AG04450 (cell line): ENCODE results near the gene CSTF2T. TPM values are rescaled to one million over a fixed set of nuclear protein-coding genes. Genes with fewer than 3 reads are reported as not detected.

Experiments
- CTCF ChIA-PET: fragments of 300-600, 350-600 bp; formaldehyde crosslinking; extraction: SDS; loops from one replicate; lab custom pipeline; 2022; ENCODE audit warnings: antibody characterized with exemption, inconsistent platforms; lab: Charles Lee
- POLR2A ChIA-PET: fragments of 350-600 bp; formaldehyde crosslinking; extraction: SDS; loops from one replicate; lab custom pipeline; 2021; ENCODE audit warnings: antibody characterized with exemption, inconsistent platforms; lab: Yijun Ruan, JAX
- DNase-seq: peaks from one replicate; pipeline ENCODE4 v3.0.0-alpha.2; 2011; ENCODE audit warnings: low read depth, low spot score
- H3K27ac ChIP-seq: one replicate; pipeline ENCODE4 v1.5.1; 2012; ENCODE audit warnings: low read depth, low read length, control low read depth
- H3K27me3 ChIP-seq: one replicate; pipeline ENCODE4 v1.6.0; 2012; ENCODE audit warnings: low read length; ENCODE audit not compliant: control insufficient read depth, insufficient read depth
- H3K4me3 ChIP-seq: 2 replicates; pipeline ENCODE4 v1.5.1; 2011; ENCODE audit warnings: mild to moderate bottlenecking, low read depth, low read length, control low read depth
- H3K9me3 ChIP-seq: 2 replicates; pipeline ENCODE4 v1.5.1; 2012; ENCODE audit warnings: low read length; ENCODE audit not compliant: control insufficient read depth, insufficient read depth
- polyA plus RNA-seq: library from polyadenylated mRNA; depleted of rRNA; stranded (reverse); fragments of >200 nt; gene quantifications from 2 replicates; pipeline ENCODE4 v1.2.3, GENCODE V29; 2011
- TF ChIP-seq, protein P1 (sequence below): IDR thresholded peaks from 2 replicates; pipeline ENCODE4 v1.5.1; 2011; ENCODE audit warnings: low read depth, low read length, control low read depth, inconsistent platforms

Gene CSTF2T
- polyA plus RNA-seq, 1 experiment: 7.0 TPM

DNA sequence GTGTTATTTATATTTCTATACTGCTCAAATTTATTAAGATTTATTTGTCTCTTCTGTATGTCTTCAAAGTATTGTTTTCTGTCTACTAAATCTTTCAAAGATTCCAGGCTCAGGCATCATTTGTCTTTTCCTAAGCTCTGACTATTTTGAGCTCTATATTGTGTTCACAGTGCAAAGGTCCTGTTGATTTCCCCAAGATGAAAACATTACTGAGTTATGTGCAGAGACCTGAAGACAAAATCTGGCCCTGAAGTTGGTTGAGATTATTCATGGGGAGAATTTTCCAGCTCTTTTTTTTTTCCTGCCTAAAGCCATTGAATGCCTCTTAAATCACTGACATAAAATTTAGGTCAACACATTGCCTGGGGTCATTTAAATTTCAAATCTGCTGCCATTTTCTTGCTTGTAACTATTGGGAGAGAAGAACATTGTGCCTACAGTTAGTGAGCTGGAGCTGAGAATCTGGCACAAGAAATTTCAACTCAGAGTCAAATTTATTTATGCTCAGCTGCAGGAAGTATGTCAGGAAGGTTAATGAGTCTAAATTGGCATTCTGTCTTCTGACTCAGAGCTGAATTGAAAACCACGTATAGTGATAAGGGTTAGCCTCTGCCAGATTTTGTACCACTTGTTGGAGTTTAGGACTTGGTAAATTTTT, 31.6 kb downstream of the CSTF2T start:
- CTCF ChIA-PET: interaction anchor here (1.3 kb wide), 1 partner anchor 293 kb away, joined by 3 read pairs; no protein-coding TSS in a partner anchor
- DNase-seq: no peak

DNA sequence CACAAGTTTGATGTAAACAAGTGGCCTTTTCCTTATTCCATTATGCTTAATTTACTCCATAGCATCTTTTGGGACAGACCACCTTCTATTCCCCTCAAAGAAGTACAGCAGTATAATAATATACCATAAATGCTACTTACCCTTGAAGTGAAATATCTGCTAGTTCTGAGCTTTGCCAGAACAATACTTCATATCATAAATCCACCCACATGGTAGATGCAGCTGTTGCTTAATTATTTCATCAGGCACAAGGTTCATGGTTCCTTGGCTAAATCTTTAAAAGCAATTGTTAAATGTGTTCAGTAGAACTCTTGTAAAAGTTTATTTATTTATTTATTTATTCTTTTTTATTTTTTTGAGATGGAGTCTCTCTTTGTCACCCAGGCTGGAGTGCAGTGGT, 32.9 kb downstream of the CSTF2T start:
- Histone ChIP-seq H3K4me3 (no peak overlapping the region), H3K27ac (no peak overlapping the region), H3K27me3 (no peaks in the 10 kb centered on the region), H3K9me3 (no peaks in the 10 kb centered on the region)
- ChIA-PET POLR2A (no interaction called here), CTCF (no interaction called here)
- TF ChIP-seq, protein P1, sequence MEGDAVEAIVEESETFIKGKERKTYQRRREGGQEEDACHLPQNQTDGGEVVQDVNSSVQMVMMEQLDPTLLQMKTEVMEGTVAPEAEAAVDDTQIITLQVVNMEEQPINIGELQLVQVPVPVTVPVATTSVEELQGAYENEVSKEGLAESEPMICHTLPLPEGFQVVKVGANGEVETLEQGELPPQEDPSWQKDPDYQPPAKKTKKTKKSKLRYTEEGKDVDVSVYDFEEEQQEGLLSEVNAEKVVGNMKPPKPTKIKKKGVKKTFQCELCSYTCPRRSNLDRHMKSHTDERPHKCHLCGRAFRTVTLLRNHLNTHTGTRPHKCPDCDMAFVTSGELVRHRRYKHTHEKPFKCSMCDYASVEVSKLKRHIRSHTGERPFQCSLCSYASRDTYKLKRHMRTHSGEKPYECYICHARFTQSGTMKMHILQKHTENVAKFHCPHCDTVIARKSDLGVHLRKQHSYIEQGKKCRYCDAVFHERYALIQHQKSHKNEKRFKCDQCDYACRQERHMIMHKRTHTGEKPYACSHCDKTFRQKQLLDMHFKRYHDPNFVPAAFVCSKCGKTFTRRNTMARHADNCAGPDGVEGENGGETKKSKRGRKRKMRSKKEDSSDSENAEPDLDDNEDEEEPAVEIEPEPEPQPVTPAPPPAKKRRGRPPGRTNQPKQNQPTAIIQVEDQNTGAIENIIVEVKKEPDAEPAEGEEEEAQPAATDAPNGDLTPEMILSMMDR: no peak
- DNase-seq: no peak

More for the DNA sequence above, 31.6 kb downstream of the CSTF2T start:
- H3K4me3 ChIP-seq: no peak overlapping the region
- H3K27ac ChIP-seq: no peak overlapping the region
- no peaks in the 10 kb centered on the region for H3K27me3 ChIP-seq
- H3K9me3 ChIP-seq: no peaks in the 10 kb centered on the region
- TF ChIP-seq, protein P1: no peak
- POLR2A ChIA-PET: no interaction called here

DNA sequence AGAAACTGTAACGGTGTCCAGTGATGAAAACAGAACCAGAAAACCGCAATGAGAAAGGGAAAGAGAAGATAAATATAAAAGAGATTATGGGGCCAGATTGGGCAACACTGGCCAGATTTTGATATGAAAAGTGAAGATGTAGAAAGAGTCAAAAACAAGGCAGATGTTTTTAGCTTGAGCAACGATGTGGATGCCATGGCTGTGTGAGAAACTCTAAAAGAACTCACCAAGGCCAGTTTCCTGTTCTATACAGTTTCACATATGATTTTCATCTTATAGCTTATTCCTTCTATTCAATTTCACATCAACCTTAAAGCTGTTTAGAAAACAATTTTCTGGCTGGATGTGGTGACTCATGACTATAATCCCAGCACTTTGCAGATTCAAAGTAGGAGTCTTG, 36.3 kb downstream of the CSTF2T start:
- CTCF ChIA-PET: no interaction called here
- Histone ChIP-seq H3K27me3 (no peaks in the 10 kb centered on the region), H3K4me3 (no peak overlapping the region), H3K27ac (no peak overlapping the region), H3K9me3 (no peaks in the 10 kb centered on the region)
- POLR2A ChIA-PET: interaction anchor here (0.6 kb wide), 1 partner anchor 976 kb away, joined by 4 read pairs; no protein-coding TSS in a partner anchor
- no peak for DNase-seq
- TF ChIP-seq, protein P1: no peak

DNA sequence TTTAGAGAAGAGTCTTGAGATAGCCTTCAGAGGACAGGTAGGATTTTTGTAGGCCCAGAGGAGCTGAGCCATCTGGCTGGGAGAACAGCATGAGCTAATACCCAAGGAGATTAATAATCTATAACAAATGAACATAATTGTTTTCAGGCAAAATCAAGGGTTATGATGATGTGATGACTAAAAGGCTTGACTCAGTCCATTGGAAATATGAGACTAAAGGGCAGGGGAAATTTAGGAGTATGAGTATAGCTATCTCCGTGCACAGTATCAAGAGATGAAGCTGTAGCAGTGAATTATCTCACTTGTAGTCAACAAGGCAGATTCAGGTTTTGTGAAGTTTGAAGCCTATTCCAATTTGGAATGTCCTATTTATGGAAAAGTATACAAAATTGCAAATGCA, 40.1 kb downstream of the CSTF2T start:
- CTCF ChIA-PET: no interaction called here
- Histone ChIP-seq H3K27me3 (no peaks in the 10 kb centered on the region), H3K9me3 (no peaks in the 10 kb centered on the region), H3K4me3 (no peak overlapping the region), H3K27ac (no peak overlapping the region)
- POLR2A ChIA-PET: no interaction called here
- no peak for DNase-seq
- TF ChIP-seq, protein P1: no peak

DNA sequence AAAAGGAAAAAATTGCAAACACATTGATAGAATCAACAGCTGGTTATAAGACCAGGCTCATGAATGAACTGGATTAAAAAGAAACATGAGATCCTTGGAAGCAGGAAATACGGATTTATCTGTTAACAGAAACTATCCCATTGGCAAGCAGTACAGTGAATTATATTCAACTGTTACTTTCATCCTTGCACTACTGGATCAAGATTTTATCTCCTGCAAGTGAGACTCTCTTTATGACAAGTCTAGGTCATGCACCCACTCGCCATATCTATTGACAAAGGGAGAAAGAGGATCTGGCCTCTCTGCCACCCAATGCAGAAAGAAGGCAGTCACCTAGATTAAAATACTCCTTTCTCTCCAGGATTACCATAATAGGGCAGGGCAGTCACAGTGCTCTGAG, 41.4 kb downstream of the CSTF2T start:
- TF ChIP-seq, protein P1: no peak
- no peak overlapping the region for H3K4me3 ChIP-seq
- ChIA-PET CTCF (no interaction called here), POLR2A (no interaction called here)
- no peak for DNase-seq
- no peak overlapping the region for H3K27ac ChIP-seq
- H3K9me3 ChIP-seq: no peaks in the 10 kb centered on the region
- no peaks in the 10 kb centered on the region for H3K27me3 ChIP-seq
